Measurements from ENCODE around the gene UFC1. TPM values are rescaled to one million over a fixed set of nuclear protein-coding genes. Genes with fewer than 3 reads are reported as not detected.

The UFC1 gene
- polyA plus RNA-seq, 1 donor from 2014 or later = 104 TPM

DNA sequence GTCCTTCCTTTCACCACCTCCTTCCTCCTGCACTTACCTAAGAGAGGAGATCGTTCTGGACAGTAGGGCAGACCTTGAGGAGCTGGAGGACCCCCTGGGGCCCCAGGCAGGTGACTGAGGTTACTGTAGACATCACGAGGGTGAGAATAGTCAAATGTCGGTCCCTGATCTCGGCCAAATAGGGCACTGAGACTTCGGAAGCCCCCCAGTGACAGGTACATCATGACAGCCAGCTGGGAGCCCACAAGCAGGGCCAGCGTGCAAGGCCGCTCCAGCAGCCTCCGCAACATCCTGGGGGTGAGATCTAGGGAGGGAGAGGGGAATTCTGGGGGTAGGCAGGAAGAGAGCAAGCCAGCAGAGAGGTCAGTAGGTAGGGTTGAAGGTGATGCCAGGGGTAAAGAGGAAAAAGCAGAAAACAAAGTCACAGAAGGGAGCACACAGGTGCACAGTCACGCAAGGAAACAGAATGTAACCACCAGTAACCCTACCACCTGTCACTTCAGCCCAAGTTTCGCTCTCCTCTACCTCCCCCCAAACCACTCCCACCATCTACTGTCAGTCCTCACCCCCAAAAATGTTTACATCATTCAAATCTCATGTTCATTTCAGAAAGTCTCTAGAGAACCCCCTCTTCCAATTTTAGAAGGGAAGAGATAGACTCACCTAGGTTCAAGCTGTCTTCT, 22.1 kb downstream of the UFC1 start:
- no peaks in the 10 kb centered on the region for H3F3A ChIP-seq (ENCODE audit: insufficient read depth, low read length, poor library complexity, severe bottlenecking)
- H3K27me3 ChIP-seq (ENCODE audit: insufficient read depth, low read depth, low read length) = no peaks in the 10 kb centered on the region
- H3K9ac ChIP-seq (ENCODE audit: low read length) = peak overlapping the region; percentile 81
- H3K4me2 ChIP-seq (ENCODE audit: low read length) = peak overlapping the region; percentile 81
- peak overlapping the region; percentile 78 for H3K4me3 ChIP-seq (ENCODE audit: low read length)
- TF ChIP-seq SMC3 (conservative IDR thresholded peaks at IDR 0.05; ENCODE audit: poor library complexity) = no peak
- no peak for TF ChIP-seq RAD21 (conservative IDR thresholded peaks at IDR 0.05)
- no peak for TF ChIP-seq EP300 (conservative IDR thresholded peaks at IDR 0.05; ENCODE audit: poor library complexity, severe bottlenecking)
- no peak for TF ChIP-seq POLR2AphosphoS5 (IDR thresholded peaks at IDR 0.05)
- TF ChIP-seq EZH2 (IDR thresholded peaks at IDR 0.05; ENCODE audit: borderline replicate concordance, insufficient read depth, low read length, poor library complexity, severe bottlenecking) = no peak
- no peak for TF ChIP-seq MXI1 (conservative IDR thresholded peaks at IDR 0.05; ENCODE audit: poor library complexity, severe bottlenecking)
- TF ChIP-seq, protein P1, sequence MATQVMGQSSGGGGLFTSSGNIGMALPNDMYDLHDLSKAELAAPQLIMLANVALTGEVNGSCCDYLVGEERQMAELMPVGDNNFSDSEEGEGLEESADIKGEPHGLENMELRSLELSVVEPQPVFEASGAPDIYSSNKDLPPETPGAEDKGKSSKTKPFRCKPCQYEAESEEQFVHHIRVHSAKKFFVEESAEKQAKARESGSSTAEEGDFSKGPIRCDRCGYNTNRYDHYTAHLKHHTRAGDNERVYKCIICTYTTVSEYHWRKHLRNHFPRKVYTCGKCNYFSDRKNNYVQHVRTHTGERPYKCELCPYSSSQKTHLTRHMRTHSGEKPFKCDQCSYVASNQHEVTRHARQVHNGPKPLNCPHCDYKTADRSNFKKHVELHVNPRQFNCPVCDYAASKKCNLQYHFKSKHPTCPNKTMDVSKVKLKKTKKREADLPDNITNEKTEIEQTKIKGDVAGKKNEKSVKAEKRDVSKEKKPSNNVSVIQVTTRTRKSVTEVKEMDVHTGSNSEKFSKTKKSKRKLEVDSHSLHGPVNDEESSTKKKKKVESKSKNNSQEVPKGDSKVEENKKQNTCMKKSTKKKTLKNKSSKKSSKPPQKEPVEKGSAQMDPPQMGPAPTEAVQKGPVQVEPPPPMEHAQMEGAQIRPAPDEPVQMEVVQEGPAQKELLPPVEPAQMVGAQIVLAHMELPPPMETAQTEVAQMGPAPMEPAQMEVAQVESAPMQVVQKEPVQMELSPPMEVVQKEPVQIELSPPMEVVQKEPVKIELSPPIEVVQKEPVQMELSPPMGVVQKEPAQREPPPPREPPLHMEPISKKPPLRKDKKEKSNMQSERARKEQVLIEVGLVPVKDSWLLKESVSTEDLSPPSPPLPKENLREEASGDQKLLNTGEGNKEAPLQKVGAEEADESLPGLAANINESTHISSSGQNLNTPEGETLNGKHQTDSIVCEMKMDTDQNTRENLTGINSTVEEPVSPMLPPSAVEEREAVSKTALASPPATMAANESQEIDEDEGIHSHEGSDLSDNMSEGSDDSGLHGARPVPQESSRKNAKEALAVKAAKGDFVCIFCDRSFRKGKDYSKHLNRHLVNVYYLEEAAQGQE (IDR thresholded peaks at IDR 0.05; ENCODE audit: borderline replicate concordance) = no peak
- TF ChIP-seq, protein P2, sequence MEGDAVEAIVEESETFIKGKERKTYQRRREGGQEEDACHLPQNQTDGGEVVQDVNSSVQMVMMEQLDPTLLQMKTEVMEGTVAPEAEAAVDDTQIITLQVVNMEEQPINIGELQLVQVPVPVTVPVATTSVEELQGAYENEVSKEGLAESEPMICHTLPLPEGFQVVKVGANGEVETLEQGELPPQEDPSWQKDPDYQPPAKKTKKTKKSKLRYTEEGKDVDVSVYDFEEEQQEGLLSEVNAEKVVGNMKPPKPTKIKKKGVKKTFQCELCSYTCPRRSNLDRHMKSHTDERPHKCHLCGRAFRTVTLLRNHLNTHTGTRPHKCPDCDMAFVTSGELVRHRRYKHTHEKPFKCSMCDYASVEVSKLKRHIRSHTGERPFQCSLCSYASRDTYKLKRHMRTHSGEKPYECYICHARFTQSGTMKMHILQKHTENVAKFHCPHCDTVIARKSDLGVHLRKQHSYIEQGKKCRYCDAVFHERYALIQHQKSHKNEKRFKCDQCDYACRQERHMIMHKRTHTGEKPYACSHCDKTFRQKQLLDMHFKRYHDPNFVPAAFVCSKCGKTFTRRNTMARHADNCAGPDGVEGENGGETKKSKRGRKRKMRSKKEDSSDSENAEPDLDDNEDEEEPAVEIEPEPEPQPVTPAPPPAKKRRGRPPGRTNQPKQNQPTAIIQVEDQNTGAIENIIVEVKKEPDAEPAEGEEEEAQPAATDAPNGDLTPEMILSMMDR (IDR thresholded peaks at IDR 0.05; ENCODE audit: poor library complexity, severe bottlenecking) = no peak
- TF ChIP-seq TAF1 (IDR thresholded peaks at IDR 0.05; ENCODE audit: low read depth) = no peak
- no peaks in the 10 kb centered on the region for H3K9me3 ChIP-seq (ENCODE audit: low read length)
- no peaks in the 10 kb centered on the region for H3K9me2 ChIP-seq (ENCODE audit: insufficient read depth, low read length)
- no peak overlapping the region for H2AFZ ChIP-seq (ENCODE audit: low read depth, low read length)
- H4K20me1 ChIP-seq (ENCODE audit: insufficient read depth) = no peaks in the 10 kb centered on the region
- H3K79me2 ChIP-seq (replicated peaks; ENCODE audit: insufficient read depth, low read length) = peaks cover 6% of the 10 kb centered on the region
- no peaks in the 10 kb centered on the region for H3K36me3 ChIP-seq (ENCODE audit: insufficient read depth, low read length)
- H3K27ac ChIP-seq (ENCODE audit: low read length) = no peak overlapping the region

DNA sequence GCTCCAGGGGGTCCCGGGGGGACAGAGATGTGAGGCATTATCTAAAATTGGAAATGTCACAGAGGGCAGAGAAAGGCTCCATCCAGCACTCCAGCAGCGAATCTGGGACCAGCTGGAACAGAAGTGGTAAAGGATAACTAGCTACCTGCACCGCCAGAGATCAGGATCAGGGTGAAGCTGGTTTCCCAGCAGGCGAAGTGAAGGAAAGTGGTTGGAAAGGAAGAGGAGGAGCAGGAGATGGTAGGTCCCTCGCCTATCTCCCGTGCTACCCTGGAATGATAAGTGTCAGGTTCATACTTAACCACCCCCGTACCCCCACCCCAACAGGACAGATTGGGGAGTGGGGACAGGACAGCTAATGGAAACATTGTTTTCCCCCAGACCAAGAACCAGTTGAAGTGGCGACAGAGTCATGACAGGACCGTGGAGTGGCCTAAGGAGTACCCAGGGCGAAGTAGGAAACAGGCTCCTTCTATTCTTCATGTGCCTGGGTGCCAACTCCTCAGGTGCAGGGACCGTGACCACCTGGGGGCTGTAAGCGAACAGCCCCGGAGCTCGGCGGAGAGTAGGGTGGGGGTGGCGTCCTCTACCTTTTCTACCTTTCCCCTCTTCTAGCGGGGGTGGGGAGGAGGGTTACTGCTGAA, 22.8 kb downstream of the UFC1 start:
- H3K79me2 ChIP-seq (replicated peaks; ENCODE audit: insufficient read depth, low read length) = peaks cover 6% of the 10 kb centered on the region
- H3K9me3 ChIP-seq (ENCODE audit: low read length) = no peaks in the 10 kb centered on the region
- peak overlapping the region; percentile 63 for H3K27ac ChIP-seq (ENCODE audit: low read length)
- TF ChIP-seq, protein P1 (IDR thresholded peaks at IDR 0.05; ENCODE audit: borderline replicate concordance) = no peak
- TF ChIP-seq, protein P2 (IDR thresholded peaks at IDR 0.05; ENCODE audit: poor library complexity, severe bottlenecking) = no peak
- H3K4me2 ChIP-seq (ENCODE audit: low read length) = peak overlapping the region; percentile 81
- peak overlapping the region; percentile 78 for H3K4me3 ChIP-seq (ENCODE audit: low read length)
- H3F3A ChIP-seq (ENCODE audit: insufficient read depth, low read length, poor library complexity, severe bottlenecking) = no peaks in the 10 kb centered on the region
- H3K9me2 ChIP-seq (ENCODE audit: insufficient read depth, low read length) = no peaks in the 10 kb centered on the region
- peak overlapping the region; percentile 61 for H2AFZ ChIP-seq (ENCODE audit: low read depth, low read length)
- H4K20me1 ChIP-seq (ENCODE audit: insufficient read depth) = no peaks in the 10 kb centered on the region
- no peaks in the 10 kb centered on the region for H3K27me3 ChIP-seq (ENCODE audit: insufficient read depth, low read depth, low read length)
- H3K36me3 ChIP-seq (ENCODE audit: insufficient read depth, low read length) = no peaks in the 10 kb centered on the region
- H3K9ac ChIP-seq (ENCODE audit: low read length) = peak overlapping the region; percentile 81
